Right lobe of liver (tissue), 4 donors: Measurements from ENCODE around the gene RPL27.

Experiments used
- POLR2A ChIP-seq: fragments of 450-650 bp; IDR thresholded peaks from one replicate; pipeline ENCODE4 v1.6.1; 2017; ENCODE audit warnings: antibody characterized with exemption, mild to moderate bottlenecking
- TF ChIP-seq, protein P1 (sequence below), 4 donors: fragments of 200-600 bp in 3 of 4; fragments of 450-650 bp in 1 of 4; IDR thresholded peaks; one replicate each; pipeline versions ENCODE4 v1.5.1 to v1.8.0; 2016 to 2022; ENCODE audit warnings: antibody characterized with exemption in 4 of 4, mild to moderate bottlenecking in 2 of 4
- donor health status: DM: no; HTN: no; CAD: no.
- donor health status: DM: no; HTN: no; CAD: no.
- donor health status: DM: no; HTN: yes; CAD: no.

DNA sequence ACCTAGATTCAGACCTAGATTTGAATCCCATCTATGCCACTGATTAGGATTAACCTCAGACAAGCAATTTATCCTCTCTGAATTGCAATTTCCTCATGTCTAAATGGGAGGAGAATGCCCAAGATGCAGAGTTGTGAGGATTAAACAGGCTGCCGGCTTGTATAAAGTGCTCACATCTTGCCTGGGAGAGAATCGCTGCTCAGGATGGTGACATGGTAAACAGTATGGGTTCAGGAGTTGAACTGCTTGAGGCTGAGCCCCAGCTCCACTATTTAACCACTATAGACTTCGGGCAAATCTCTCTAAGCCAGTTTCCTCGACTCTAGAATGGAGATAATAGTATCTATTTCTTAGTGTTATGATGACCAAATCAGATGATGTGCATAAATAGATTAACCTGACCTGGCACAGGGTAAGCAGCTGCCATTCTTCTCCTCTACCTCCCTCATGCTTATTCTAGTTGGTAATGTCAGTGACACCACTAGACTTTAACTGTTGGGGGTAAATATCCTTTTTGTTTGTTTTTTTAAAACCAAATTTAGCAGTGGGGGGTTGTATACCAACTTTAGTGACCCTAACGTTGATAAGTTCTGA, 732 bp upstream of the RPL27 start:
- TF ChIP-seq, protein P1, sequence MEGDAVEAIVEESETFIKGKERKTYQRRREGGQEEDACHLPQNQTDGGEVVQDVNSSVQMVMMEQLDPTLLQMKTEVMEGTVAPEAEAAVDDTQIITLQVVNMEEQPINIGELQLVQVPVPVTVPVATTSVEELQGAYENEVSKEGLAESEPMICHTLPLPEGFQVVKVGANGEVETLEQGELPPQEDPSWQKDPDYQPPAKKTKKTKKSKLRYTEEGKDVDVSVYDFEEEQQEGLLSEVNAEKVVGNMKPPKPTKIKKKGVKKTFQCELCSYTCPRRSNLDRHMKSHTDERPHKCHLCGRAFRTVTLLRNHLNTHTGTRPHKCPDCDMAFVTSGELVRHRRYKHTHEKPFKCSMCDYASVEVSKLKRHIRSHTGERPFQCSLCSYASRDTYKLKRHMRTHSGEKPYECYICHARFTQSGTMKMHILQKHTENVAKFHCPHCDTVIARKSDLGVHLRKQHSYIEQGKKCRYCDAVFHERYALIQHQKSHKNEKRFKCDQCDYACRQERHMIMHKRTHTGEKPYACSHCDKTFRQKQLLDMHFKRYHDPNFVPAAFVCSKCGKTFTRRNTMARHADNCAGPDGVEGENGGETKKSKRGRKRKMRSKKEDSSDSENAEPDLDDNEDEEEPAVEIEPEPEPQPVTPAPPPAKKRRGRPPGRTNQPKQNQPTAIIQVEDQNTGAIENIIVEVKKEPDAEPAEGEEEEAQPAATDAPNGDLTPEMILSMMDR (IDR thresholded peaks at IDR 0.05), result no peak
- no peak for TF ChIP-seq POLR2A
